ENCODE results near the gene HERC2. TPM values are rescaled to one million over a fixed set of nuclear protein-coding genes. Genes with fewer than 3 reads are reported as not detected.

The HERC2 gene
- total and polyA plus RNA-seq, 2 of the 8 experiments (the other 6 are each of a cell fraction or from before 2014, with no cell fraction given), result 83.0 to 88.7 TPM

- no peak overlapping the region for H4K5ac ChIP-seq (ENCODE audit: insufficient read length, low read depth, low read length)
- H3K36me3 ChIP-seq (ENCODE audit: control insufficient read depth in 2 of 4, insufficient read depth in 4 of 4, low read length in 3 of 4), result peaks cover 10 to 31% (median 24%) of the 10 kb centered on the region in 4 experiments
- no peaks in the 10 kb centered on the region for H3K9me3 ChIP-seq (ENCODE audit: insufficient read depth in 2 of 2, low read depth in 1 of 2, low read length in 1 of 2)
- H2AK5ac ChIP-seq (ENCODE audit: low read depth, low read length), result no peak overlapping the region
- FAIRE-seq, result no peak
- no peak overlapping the region for H3K9ac ChIP-seq (replicated peaks in 1 of 4; ENCODE audit: extremely low read depth in 1 of 4, low read depth in 3 of 4, low read length in 3 of 4)
- no peaks in the 10 kb centered on the region for H3K4me1 ChIP-seq (replicated peaks in 1 of 4; ENCODE audit: control insufficient read depth in 3 of 4, insufficient read depth in 4 of 4, low read length in 3 of 4)
- H2BK15ac ChIP-seq (ENCODE audit: low read length), result no peak overlapping the region
- H3K27me3 ChIP-seq (replicated peaks in 1 of 4; ENCODE audit: control insufficient read depth in 3 of 4, extremely low read depth in 1 of 4, insufficient read depth in 3 of 4, low read length in 3 of 4), result no peaks in the 10 kb centered on the region
- no peaks in the 10 kb centered on the region; the same call in 1 of the 2 replicates for H3K23me2 ChIP-seq (ENCODE audit: low read depth, low read length)
- H4K91ac ChIP-seq (replicated peaks; ENCODE audit: insufficient read length, low read length), result no peak overlapping the region
- no peak for DNase-seq (ENCODE audit: low read depth in 1 of 2, low spot score in 2 of 2)
- peaks cover 0 to 3% of the 10 kb centered on the region in 2 experiments for H4K20me1 ChIP-seq (replicated peaks in 1 of 2; ENCODE audit: control insufficient read depth in 1 of 2, insufficient read depth in 2 of 2, low read length in 2 of 2)
- no peak overlapping the region for H2AFZ ChIP-seq (ENCODE audit: low read length)
- no peak overlapping the region for H3K56ac ChIP-seq (replicated peaks; ENCODE audit: insufficient read length, low read depth, low read length)
- POLR2A ChIA-PET (ENCODE audit: partially characterized antibody), result no interaction called here
- H3K79me2 ChIP-seq (ENCODE audit: control insufficient read depth in 1 of 2, insufficient read depth in 2 of 2, low read length in 2 of 2), result no peaks in the 10 kb centered on the region
- H2BK20ac ChIP-seq (ENCODE audit: low read length), result no peak overlapping the region
- H3K14ac ChIP-seq (ENCODE audit: insufficient read length), result no peak overlapping the region
- H3K4me2 ChIP-seq (ENCODE audit: insufficient read depth in 1 of 2, low read depth in 2 of 2, low read length in 2 of 2), result no peak overlapping the region
- no peaks in the 10 kb centered on the region for H3K79me1 ChIP-seq (ENCODE audit: low read depth, low read length)
- CTCF ChIA-PET (ENCODE audit: partially characterized antibody), result interaction anchor here (1.0 kb wide), 1 partner anchor 13 kb away, joined by 3 read pairs; no protein-coding TSS in a partner anchor
- H2BK120ac ChIP-seq (replicated peaks; ENCODE audit: low read depth, low read length), result no peak overlapping the region
- H3K4ac ChIP-seq (replicated peaks; ENCODE audit: insufficient read length, low read depth, low read length), result no peak overlapping the region
- H2BK12ac ChIP-seq (ENCODE audit: low read depth, low read length), result no peak overlapping the region
- no peak overlapping the region for H4K8ac ChIP-seq (ENCODE audit: extremely low read depth, insufficient read depth, low read length)
- no peak overlapping the region for H3K18ac ChIP-seq (ENCODE audit: extremely low read depth, low read length)
- H3K27ac ChIP-seq (ENCODE audit: low read depth, low read length), result no peak overlapping the region
- no peak overlapping the region for H3K23ac ChIP-seq (ENCODE audit: insufficient read length)
- no peak for TF ChIP-seq PHF8 (conservative IDR thresholded peaks at IDR 0.05; ENCODE audit: low read depth, low read length)
- no peak for TF ChIP-seq RBBP5 (IDR thresholded peaks at IDR 0.05; ENCODE audit: borderline replicate concordance, low read depth, low read length)
- no peak for TF ChIP-seq ATF3 (IDR thresholded peaks at IDR 0.05; ENCODE audit: insufficient read depth, low read depth, low read length)
- no peak for TF ChIP-seq CHD1 (IDR thresholded peaks at IDR 0.05; ENCODE audit: low read depth, low read length)
- TF ChIP-seq CREB1 (IDR thresholded peaks at IDR 0.05), result no peak
- no peak for TF ChIP-seq FOSL1 (IDR thresholded peaks at IDR 0.05; ENCODE audit: insufficient read depth, low read depth, low read length)
- TF ChIP-seq CEBPB (IDR thresholded peaks at IDR 0.05; ENCODE audit: low read depth, low read length), result no peak
- TF ChIP-seq RAD21 (IDR thresholded peaks at IDR 0.05 in 1 of 2, conservative IDR thresholded peaks at IDR 0.05 in 1 of 2; ENCODE audit: low read depth in 2 of 2, low read length in 2 of 2), result no peak
- no peak for TF ChIP-seq EGR1 (IDR thresholded peaks at IDR 0.05; ENCODE audit: borderline replicate concordance, low read depth, low read length)
- no peak for TF ChIP-seq SIX5 (IDR thresholded peaks at IDR 0.05; ENCODE audit: low read depth, low read length)
- no peak for TF ChIP-seq HDAC2 (IDR thresholded peaks at IDR 0.05; ENCODE audit: borderline replicate concordance in 1 of 2, low read depth in 2 of 2, low read length in 2 of 2)
- TF ChIP-seq TEAD4 (IDR thresholded peaks at IDR 0.05; ENCODE audit: low read depth, low read length), result no peak
- no peak for TF ChIP-seq MAFK (IDR thresholded peaks at IDR 0.05; ENCODE audit: low read depth, low read length)
- no peak overlapping the region for H3K4me3 ChIP-seq (ENCODE audit: extremely low read depth in 1 of 4, insufficient read depth in 2 of 4, low read depth in 3 of 4, low read length in 4 of 4)
- 88% methylated on average over 1 of the region's 1 CpG; no CpG with 5 or more reads in 1 of the 2 experiments for WGBS, 2 experiments (ENCODE audit: extremely low coverage in 1 of 2, insufficient coverage in 1 of 2, insufficient read length in 1 of 2, insufficient replicate concordance in 2 of 2, low coverage in 1 of 2, low lambda C conversion rate in 2 of 2, missing lambda C conversion rate in 1 of 2)
- H2BK5ac ChIP-seq (ENCODE audit: low read depth, low read length), result no peak overlapping the region
These were observed 129.2 kb downstream of the HERC2 start for GRCh38 chr15:28192772-28193171.
